HG02973 (cell line): ENCODE data around the gene ADRB1.

Source experiments
- ATAC-seq: cut with Tn5 transposase; IDR thresholded peaks from one replicate; pipeline ENCODE4 v1.9.1; 2021; ENCODE audit warnings: moderate library complexity; ENCODE audit not compliant: unreplicated experiment

ADRB1 gene

DNA sequence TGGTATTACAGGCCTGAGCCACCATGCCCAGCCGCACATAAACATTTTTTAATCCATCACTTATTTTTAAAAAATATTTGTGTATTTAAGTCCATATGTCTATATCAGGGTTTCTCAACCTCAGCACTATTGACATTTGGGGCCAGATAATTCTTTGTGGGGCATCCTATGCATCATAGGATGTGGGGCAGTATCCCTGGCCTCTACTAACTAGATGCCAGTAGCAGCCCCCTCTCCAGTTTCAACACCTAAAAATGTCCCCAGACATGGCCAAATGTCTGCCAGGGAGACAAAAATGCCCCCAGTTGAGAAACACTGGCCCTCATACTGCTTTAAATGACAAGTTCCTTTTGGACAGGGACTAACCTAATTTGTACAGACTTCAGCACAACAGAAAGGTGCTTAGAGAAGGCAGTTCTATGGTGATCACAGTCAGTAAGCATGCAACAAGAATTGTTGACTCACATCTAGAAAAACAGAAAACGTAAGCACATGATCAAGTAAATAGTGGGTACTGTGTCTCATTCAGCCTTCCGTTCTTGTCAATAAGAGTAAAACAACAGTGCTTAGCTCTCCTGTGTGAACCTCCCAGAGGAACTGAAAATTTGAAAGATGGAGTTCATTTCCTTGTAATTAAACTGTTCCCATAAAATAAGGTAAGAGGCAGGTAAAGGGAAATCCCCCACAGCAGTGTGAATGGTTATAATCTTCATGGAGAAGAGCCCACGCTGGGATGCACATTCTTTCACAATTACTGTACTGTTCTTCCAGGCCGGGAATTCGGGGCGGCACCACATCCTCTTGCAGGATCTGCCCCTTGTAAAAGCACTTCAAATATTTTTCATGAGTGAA lies 17.3 kb upstream of the ADRB1 start:
- ATAC-seq: no peak

- no peak for ATAC-seq
Observed at GRCh38 chr10:114027041-114027394, 16.6 kb upstream of the ADRB1 start.

GRCh38 chr10:114027951-114028350 lies 15.7 kb upstream of the ADRB1 start:
- no peak for ATAC-seq

- no peak for ATAC-seq
Observed at GRCh38 chr10:114028425-114028824, 15.2 kb upstream of the ADRB1 start.

DNA sequence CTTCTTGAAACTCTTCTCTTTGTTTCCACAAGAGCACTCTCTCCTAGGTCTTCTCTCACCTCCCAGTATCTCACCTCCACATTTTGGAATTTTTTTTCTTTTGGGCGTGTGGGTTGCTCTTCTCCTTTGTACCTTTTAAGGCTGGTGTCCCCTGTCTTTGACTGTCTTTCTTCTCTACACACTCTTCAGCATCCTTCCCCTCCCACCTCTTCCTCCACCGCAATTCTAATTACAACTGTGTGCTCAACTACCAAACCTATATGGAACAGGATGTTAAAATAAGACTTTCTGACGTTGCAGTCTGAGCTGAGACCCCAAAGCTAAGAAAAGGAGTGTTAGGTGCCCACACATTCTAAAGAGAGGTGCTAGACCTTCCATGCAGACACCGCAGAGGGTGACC lies 14.0 kb upstream of the ADRB1 start:
- no peak for ATAC-seq

DNA sequence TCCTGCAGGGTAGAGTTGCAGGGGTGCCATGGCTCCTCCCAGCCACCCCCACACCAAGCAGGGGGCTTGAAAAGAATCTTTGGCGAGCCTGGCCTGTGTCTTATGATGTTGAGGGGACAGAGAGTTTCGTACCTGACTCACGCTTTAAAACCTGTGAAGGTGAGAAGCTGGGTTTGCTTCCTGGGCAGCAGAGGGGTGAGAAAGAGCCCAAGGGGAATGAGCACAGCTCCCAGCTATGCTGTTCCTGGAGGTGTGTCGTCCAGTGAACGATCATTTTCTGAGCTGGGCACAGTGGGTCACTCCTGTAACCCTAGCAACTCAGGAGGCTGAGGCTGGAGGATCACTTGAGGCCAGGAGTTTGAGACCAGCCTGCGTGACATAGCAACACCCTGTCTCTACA lies 13.5 kb upstream of the ADRB1 start:
- ATAC-seq: no peak

- no peak for ATAC-seq
Observed at GRCh38 chr10:114031073-114031972, 12.3 kb upstream of the ADRB1 start.

GRCh38 chr10:114033566-114033965 lies 10.1 kb upstream of the ADRB1 start:
- no peak for ATAC-seq

DNA sequence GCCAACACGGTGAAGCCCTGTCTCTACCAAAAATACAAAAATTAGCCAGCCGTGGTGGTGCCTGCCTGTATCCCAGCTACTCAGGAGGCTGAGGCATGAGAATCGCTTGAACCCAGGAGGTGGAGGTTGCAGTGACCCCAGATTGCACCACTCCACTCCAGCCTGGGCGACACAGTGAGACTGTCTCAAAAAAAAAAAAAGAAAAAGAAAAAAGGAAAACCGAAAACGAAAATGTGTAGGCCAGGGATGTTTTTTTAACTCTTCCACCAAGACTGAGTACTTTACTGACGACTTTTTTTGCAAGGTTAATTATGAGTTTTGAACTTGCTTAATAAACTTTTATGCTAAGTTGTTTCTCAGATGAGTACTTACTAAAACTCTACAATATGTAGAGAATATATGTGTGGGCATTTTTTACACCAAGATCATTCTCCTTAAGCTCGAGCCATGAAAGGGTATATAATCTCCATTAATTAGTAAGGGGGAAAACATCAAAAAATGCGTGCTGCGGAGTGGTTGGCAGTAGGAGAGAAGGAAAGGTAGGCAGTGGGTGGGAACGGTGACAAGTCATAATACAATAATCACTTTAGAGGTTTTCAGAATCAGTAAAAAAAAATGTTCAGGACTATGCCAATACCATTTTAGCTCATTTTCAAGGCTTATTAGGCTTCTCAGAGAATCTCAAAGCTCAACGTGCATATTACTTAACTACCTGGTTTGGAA lies 8.6 kb upstream of the ADRB1 start:
- ATAC-seq: no peak

- no peak for ATAC-seq
Observed at GRCh38 chr10:114035791-114036190, 7.9 kb upstream of the ADRB1 start.

- ATAC-seq: no peak
Observed at GRCh38 chr10:114038819-114039218, 4.8 kb upstream of the ADRB1 start.

- no peak for ATAC-seq
Observed at GRCh38 chr10:114041166-114041565, 2.5 kb upstream of the ADRB1 start.

DNA sequence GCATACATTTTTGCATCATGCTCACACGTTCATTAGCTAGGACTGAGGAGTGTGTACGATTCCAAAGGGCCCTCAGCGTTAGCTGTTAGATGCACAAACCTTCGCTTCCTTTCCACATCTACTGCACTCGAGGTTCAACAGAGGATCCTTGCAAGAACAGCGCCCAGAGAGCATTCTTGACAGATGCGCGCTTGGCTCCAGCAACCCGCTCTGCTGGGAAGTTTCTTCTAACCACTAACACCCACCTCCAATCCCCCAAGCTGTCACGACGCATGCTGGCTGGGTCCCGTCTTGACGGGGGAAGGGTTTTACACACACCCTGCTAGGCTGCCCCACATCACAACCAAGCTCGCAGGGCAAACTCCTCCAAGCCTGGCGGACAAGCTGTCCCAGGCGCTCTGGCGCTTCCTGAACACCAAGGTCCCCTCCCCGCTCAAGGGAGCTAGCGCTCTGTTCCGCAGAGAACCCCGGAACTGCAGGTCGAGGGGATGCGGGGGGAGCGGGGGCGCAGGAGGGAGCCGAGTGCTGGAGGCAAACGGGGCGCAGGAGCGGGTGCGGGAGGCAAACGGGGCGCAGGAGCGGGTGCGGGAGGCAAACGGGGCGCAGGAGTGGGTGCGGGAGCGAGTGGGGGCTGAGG lies 653 bp upstream of the ADRB1 start:
- ATAC-seq: no peak

DNA sequence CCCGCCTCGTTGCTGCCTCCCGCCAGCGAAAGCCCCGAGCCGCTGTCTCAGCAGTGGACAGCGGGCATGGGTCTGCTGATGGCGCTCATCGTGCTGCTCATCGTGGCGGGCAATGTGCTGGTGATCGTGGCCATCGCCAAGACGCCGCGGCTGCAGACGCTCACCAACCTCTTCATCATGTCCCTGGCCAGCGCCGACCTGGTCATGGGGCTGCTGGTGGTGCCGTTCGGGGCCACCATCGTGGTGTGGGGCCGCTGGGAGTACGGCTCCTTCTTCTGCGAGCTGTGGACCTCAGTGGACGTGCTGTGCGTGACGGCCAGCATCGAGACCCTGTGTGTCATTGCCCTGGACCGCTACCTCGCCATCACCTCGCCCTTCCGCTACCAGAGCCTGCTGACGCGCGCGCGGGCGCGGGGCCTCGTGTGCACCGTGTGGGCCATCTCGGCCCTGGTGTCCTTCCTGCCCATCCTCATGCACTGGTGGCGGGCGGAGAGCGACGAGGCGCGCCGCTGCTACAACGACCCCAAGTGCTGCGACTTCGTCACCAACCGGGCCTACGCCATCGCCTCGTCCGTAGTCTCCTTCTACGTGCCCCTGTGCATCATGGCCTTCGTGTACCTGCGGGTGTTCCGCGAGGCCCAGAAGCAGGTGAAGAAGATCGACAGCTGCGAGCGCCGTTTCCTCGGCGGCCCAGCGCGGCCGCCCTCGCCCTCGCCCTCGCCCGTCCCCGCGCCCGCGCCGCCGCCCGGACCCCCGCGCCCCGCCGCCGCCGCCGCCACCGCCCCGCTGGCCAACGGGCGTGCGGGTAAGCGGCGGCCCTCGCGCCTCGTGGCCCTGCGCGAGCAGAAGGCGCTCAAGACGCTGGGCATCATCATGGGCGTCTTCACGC lies 825 bp downstream of the ADRB1 start:
- ATAC-seq: no peak

DNA sequence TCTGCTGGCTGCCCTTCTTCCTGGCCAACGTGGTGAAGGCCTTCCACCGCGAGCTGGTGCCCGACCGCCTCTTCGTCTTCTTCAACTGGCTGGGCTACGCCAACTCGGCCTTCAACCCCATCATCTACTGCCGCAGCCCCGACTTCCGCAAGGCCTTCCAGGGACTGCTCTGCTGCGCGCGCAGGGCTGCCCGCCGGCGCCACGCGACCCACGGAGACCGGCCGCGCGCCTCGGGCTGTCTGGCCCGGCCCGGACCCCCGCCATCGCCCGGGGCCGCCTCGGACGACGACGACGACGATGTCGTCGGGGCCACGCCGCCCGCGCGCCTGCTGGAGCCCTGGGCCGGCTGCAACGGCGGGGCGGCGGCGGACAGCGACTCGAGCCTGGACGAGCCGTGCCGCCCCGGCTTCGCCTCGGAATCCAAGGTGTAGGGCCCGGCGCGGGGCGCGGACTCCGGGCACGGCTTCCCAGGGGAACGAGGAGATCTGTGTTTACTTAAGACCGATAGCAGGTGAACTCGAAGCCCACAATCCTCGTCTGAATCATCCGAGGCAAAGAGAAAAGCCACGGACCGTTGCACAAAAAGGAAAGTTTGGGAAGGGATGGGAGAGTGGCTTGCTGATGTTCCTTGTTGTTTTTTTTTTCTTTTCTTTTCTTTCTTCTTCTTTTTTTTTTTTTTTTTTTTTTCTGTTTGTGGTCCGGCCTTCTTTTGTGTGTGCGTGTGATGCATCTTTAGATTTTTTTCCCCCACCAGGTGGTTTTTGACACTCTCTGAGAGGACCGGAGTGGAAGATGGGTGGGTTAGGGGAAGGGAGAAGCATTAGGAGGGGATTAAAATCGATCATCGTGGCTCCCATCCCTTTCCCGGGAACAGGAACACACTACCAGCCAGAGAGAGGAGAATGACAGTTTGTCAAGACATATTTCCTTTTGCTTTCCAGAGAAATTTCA lies 1.7 kb downstream of the ADRB1 start:
- ATAC-seq: no peak

GRCh38 chr10:114046087-114046458 lies 2.4 kb downstream of the ADRB1 start:
- ATAC-seq: no peak

- no peak for ATAC-seq
Observed at GRCh38 chr10:114048472-114048871, 4.8 kb downstream of the ADRB1 start.

- no peak for ATAC-seq
Observed at GRCh38 chr10:114051714-114052113, 8.0 kb downstream of the ADRB1 start.

GRCh38 chr10:114052255-114052654 lies 8.6 kb downstream of the ADRB1 start:
- ATAC-seq: no peak
